Fibroblast of skin of back (primary cell): ENCODE results near the gene EEFSEC.

Source experiments
- DNase-seq: peaks from one replicate; pipeline ENCODE4 v3.0.0-alpha.2; 2013

Gene EEFSEC

DNA sequence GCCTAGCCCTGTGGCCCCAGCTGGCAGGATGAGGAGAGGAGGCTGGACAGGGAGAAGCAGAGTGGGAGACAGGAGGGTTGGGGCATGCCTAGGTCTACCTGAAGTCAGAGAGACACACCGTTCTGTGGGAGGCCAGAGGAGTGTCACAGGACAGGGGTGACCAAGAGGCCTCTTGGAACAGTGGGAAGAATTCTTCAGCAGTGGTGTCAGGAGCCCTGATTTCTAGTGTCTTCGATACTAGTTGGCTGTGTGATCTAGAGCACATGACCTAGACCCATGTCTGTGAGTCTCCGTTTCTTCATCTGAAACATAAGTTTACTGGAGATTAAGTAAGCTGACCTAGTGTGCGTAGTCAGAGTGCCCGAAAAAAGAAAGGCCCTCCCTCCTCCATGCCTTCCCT is 92.2 kb downstream of the EEFSEC start:
- no peak for DNase-seq

DNA sequence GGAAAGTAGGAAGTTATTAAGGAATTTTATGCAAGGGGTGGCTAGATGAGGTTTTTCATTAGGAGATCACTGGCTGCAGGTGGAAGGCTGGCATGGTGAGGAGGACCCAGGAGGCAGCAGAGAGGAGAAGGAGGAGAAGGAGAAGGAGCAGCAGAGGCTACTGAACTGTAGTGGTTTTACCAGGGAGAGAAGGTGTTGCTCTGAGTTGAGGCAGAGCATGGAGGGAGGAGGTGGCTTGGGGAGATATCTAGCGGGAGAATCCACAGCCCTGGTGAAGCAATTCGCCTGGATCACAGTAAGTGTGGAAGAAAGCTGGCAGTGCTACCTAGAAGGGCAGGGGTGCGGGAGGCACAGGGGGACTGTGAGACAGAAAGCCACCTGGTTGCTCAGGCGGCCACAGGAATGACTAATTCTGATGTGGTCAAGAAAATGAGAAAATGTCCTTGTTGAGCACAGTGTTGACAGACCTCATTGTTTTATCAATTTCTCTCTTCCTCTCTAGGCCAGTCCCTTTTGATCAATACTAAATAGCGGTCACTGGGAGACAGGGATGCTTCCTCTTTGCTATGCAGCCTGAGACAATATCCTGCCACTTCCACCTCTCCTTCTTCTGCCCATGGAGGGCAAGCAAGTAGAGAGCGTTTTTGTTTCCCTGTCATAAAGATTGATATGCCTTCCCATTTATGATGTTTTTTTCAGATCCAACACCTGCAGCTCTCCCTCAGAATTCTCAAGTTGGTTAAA is 94.6 kb downstream of the EEFSEC start:
- DNase-seq = no peak

DNA sequence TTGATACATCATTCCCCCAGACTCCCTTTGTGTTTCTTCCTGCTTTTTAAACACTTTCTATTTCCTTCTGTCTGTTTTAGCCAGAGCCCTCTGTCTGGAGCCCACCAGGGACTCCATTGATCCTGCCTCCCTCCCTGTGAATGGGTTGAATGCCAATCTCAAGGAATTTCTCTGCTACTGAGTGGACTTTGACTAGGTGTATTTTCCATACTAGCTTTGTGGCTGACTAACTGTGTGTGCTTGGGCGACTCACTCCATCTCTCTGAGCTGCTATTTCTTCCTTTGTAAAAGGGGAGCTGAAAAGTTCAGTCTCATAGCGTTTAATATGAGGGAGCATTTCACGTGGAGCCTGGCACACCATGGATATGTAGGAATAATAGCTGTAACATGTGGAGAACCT is 98.8 kb downstream of the EEFSEC start:
- no peak for DNase-seq

DNA sequence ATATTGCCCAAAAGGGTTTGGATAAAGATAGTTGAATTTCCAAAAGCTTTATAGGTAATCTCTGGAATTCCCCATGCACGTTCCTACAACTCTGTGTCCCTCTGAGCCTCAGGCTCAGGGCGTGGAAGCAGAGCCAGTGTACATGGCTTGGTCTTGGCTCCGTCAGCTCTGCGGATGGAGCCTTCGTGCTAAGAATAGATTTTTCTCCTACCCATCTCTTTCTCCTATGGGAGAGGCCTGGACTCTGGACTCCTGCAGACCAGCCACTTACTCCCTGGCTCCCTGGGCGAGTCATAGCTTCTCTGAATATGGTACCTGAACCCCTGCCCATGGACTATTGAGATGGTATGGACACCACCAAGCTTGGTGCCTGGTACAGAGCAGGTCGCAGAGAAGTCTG is 99.9 kb downstream of the EEFSEC start:
- DNase-seq = no peak

DNA sequence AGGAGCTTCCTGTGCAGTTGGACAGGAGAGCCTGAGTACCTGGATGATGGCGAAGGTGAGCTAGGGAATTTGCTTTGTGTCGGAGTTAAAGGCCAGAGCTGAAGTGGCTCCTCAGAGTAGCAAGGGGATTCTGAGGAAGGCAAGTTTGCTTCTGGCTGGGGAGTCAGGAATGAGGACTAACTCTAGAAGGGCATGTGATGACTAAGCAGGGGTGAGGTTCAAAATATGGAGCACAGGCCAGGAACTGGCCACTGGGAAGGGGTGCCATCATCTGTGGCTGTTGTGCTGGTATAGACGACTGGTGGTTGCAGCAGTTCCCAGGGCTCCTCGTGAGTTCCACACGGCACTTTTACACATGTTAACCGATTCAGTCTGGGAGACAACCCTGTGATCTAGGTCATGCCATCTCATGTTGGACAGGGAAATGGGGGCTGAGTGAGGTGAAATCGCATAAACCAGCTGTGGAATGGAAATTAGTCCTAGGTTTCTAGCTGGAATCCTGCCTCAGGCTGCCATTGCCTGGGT is 100.8 kb downstream of the EEFSEC start:
- peak; percentile 8 for DNase-seq

DNA sequence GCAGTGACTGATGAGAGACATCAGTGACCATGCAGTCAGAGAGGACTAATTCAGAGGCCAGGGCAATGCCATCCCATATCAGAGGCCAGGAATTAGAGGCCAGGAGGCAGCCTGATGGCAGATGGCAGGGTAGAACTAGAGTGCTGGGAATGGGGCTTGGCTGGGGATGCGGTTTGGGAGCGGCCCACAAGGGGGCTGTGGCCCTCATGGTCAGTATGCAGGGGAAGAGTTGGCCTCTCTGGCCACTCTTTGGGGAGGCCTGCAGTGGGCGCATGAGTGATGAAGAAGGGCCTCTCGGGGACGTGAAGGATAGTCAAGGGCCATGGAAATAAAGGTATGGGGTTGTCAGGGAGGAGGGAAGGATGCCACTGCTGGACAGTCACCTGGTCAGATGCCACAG is 101.7 kb downstream of the EEFSEC start:
- DNase-seq = no peak

DNA sequence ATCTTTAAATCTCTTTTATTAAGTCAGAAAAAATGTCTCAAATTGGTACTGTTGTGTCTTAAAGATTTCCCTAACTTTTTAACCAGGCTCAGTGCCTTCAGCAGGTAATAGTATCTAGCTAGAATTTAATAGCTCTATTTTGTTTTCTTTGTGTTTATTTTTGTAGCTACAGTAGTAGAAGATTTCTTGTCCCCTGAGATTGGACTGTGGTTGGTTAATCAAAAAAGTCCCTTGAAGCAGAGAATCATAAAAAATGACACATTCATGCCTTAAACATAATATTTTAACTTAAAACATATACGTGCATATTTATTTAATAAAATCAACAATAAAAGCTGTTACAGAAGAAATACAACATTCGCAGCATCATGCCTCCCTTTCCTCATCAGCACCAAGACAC is 102.8 kb downstream of the EEFSEC start:
- peak; percentile 9 for DNase-seq

DNA sequence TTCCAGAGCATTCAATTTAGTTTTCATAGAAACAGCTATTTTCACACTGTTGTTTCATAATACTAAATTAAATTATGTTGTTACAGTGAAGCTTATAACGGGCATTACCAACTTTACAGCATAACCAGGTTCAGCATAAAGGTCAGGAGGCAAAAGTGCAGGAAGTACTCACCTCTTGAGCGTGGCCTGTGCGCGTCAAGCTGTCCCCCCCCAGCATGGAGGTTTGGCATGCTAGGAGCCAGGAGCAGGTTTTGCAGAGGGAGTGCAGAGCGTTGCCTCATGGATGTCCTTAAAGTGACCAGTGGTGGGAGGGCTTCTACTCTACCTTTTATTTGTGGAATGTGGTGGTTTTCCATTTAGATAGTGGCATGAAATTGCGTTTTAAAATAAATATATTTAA is 104.4 kb downstream of the EEFSEC start:
- DNase-seq = no peak

DNA sequence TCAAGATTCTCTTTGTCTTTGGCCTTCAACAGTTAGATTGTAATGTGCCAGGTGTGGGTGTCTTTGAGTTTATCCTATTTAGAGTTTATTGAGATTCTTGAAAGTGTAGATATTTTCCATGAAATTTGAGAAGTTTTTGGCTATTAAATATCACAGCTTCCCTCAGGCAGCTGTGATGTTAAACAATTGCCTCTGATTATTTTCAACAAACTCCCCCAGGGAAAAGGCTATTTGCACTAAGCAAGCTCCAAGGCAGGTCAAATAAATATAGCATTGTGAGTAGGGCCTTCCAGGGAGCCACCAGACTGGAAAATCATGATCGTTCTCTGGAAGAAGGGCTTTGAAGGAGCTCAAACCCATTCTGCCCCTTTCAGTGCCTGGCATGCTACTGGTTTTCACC is 107.0 kb downstream of the EEFSEC start:
- DNase-seq = no peak

DNA sequence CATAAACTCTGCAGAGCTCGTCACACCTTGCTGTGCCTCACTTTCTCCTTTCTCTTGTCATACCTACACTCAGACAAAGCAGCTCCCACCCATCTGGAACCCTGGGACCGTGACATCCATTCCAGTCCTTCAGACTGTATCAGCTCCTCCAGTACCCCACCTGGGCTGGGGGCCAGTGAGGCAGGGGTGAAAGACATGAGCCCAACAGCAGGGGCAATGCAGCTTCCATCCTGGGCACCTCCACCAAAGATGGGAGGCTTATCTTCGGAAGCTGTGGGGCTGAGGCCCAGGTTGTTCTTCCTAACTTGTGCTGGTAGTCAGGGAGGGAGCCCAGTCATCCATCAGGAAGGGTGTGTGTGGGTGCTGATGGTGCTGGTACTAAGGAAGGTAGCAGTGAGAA is 109.2 kb downstream of the EEFSEC start:
- no peak for DNase-seq

DNA sequence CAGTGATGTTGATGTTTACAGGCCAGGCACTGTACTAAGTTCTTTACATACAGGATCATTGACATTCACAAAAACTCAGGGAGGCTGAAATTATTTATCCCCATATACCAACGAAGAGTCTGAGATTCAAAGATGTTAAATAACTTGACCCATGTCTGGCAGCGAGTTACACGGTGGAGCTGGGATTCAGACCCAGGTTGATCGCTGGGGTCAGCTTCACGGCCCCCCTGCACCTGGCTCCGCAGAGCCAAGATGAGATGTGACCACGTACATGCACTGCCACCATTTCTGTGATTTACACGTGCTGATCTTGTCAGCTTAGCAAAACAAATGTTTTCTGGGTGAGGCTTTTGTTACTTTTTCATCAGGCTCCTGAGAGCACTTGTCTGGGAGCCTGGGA is 109.8 kb downstream of the EEFSEC start:
- DNase-seq = no peak

DNA sequence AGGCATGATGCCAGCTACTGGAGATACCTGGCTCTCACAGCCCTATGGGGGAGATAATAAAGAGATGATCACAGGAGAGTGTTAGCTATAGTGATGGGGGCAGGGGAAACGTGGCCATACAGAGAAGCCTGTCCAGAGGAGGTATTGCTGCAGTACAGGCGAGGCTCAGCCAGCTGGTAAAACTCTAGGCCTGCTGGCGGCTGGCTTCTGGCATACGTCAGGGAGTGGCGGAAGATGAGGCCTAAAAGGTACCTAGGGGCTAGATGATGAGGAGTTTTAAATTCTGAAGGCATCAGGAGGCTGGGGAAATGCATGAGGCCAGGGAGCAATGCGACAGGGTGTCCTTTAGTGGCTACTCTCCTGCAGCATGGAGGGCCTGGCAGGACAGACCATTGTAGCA is 110.7 kb downstream of the EEFSEC start:
- DNase-seq = no peak

DNA sequence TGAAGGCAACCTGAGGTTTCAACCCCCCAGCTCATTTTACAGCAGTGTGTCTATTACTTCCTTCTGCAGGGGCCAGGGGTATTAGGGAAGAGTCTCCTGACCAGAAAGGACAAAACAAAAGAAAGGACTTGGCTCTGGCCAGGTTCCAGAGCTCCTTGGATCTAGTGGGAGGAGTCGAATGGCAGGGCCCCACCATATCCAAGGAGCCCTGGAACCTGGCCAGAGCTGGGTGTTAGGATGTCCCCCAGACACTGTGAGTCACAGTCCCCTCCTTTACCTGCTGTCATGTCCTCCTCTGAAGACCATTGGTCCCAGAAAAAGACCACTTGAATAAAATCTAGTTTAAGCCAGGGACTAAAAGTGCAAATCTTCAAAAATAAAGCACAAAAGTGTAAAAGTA is 113.2 kb downstream of the EEFSEC start:
- DNase-seq = peak; percentile 16

DNA sequence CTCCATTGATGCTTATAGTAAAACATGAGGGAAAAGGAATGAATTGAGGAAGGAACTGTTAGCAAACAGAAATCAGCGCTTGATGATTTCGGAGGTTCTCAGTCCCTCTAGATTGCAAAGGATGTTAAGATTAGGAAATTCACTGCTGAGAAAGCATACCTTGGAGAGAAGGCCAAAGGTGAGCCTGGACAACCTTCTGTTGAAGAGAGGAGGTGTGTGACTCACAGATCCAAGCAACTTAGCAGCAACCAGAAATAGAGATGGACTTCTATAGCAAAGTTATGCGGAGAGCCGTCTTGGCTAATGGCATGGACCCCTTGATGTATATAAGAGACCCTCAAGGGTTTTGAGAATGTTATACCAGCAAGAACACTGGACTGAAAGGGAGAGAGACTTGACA is 114.3 kb downstream of the EEFSEC start:
- DNase-seq = no peak

DNA sequence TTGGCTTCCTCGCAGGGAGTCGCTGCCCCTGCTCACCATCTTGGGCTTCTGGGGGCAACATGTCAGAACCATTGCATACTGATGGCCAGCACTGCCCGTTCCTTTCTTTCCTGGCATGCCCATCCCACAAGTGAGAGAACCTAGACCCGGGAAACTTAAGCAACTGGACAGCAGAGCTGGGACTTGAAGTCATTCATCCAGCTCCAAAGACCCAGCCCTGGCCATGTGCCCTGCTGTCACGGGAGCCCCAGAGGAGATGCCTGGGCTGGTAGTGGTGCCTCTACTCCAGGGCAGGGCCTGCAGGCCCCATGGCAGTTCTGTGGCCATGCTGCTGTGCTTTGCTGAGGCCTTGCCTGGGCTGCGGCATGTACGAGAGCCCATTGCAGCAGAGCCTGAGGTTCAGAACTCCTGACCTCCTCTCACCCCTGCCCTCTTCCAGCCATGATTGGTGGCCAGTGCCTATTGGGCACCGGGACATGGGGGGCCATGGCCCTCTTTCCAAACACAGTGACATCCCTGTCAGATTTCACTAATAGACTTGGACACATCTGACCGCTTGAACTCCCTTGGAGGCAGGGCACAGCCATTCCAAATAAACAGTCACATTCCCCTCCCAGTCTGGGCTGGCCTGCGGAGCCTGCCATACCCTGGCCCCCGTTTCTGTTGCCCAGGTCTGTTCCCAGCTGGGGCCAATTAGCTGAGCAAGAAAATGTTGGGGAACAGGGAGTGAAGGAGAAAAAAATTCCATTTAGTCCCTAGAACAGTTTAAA is 115.9 kb downstream of the EEFSEC start:
- no peak for DNase-seq

DNA sequence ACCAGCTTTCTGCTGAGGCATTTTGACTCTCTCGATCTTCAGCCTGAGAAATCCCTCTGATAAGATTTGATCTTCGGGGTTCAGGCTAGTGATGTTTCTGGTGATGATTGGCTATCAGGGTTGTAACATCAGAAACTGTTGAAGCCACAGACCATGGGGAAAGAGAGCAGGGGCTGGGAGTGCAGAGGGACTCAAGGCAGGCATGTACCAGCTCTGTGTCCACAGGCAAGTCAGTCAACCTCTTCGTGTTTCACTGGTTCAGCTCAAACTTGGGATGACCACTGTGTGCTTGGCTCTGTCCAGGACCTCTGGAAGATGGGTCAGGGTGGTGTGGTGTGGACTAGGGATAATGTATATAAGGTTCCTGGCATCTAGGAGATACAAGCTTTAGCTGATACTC is 116.5 kb downstream of the EEFSEC start:
- no peak for DNase-seq

DNA sequence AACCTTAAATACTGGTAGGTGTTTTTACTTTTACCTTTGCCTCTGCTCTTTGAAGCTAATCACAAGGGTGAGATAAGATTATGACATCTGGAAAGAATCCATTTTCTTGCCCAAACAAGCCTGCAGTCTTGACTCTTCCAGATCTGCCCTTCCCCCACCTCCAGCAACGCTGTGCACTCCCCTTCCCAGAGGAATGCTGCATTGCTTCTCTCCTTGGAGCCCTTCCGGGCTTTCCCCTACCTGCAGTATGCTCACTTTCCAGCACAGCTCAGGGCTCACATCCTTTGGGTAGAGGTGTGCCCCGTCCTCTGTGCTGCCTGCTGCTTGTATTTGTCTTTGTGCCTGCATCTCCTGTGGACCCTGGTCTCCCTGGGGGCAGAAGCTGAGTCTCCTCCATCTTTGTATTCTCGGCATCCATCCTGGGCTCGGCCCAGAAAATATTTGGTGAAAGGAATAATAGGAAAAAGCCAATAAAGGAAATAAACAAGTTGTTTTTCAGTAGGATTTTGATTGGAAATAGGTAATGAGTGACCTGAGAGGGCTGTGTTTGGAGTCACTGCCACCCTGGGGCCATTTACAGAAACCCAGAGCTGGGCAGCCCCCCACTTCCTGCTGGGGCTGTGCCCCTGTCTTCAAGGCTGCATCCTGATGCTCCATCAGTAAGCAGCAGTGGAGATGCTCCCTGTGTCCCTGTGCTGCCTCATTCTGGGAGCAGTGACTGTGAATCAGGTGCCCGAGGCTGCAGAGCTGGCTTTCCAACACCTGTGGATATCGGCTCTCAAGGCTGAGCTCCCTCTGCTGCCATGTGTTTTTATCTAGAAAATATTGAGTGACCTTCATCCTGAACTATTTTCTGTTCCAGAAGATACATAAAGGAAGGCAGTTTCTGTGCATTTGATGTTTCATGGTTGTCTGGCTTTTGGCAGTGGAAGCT is 117.5 kb downstream of the EEFSEC start:
- no peak for DNase-seq

DNA sequence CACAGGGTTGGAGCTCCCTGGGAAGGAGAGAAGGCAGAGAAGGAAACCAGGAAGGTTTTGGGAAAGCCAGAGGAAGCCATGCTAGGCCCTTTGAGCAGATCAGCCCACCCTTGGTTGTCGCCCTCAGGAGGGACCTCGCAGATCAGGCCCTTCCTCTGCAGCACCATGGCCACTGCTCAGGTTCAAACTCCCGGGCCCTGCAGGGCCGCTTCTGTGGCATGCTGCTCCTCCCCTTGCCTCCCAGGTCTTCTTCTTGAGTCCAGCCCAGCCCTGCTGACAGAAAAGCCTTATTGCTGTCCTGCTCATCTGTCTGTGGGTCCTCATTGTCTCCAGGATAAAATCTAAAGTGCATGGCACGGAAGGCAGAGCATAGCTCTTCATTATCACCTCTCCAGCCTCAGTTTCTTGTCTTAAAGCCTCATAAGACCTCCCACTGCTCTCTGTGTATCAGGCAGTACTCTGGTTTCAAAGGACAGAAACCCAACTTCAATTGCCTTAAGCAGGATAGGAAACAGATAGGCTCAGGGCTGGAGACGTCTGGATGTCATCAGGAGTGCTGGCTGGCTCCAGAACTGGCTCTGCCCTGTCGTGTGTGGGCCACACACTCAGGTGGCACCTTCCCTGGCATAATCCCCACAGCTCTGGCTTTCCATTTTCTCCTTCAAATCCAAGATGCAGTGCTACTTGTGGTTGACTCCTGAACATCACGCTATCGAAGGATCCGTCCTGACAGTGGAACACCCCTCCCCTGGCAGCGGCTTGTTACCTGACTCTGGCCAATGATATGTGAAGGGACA is 118.5 kb downstream of the EEFSEC start:
- DNase-seq = no peak

DNA sequence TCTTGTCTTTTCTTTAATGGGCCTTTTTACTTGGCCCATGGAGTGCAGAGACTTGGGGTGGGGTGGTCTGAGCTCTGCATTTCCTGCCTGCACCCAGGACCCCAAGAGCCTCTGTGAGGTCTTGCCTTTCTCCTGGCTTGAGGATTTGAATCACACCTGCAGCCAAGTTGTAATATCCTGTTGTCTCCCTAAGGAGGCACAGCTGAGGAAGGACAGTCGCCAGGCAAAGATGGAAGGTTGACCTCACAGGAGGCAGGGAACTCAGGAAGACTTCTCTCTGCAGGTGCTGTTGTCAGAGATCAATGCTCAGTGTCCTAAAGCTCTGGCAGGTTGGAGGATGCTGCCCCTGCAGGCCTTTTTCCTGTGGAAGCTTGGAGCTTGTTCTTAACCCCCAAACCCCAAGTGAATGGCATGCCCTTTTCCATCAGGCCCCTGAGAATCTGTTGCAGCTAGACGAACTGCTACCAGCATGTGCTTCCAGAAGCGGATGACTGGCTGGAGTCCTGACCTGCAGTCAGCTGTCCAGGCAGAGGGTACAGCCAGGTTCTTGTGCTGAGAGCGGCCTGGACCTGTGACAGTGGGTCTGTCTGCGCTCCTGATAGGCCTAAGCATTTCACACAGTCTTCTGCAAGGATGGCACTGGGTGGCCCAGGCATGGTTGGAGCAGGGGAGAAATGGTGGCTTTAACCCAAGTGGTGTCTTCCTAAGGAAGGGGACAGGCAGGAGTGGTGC is 120.0 kb downstream of the EEFSEC start:
- DNase-seq = no peak

DNA sequence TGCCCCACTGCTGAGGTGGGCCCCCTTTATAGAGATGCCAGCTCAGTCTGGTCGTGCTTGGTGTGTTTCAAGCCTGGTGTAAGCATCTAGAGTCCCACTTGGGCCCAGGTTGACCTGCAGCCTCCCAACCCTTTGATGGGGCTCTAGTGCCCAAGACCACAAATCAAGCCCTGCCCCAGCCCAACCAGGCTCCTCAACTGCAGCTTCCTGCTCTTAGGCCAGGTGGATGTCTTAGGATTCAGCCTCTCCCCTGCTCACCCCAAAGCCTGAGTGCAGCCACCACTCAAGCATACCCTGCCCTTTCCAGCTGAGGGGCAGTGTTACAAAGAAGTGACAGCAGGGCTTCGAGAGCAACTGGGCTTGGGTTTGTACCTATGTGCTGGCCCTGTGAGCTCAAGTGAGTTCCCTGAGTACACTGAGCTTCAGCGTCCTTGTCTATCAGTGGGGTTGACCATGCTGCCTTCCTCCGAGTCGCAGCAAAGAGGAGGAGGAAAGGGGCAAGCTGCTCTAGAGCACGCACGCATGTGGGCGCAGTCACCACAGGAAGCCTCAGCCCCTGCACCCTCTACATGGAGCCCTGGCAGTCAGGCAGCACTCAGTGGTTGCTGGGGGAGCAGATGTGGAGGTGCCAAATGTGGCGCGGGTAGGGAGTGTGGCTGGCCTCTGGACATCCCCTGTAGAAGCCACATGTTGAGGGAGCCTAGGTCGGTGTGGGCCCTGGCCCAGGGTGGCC is 120.7 kb downstream of the EEFSEC start:
- DNase-seq = no peak

DNA sequence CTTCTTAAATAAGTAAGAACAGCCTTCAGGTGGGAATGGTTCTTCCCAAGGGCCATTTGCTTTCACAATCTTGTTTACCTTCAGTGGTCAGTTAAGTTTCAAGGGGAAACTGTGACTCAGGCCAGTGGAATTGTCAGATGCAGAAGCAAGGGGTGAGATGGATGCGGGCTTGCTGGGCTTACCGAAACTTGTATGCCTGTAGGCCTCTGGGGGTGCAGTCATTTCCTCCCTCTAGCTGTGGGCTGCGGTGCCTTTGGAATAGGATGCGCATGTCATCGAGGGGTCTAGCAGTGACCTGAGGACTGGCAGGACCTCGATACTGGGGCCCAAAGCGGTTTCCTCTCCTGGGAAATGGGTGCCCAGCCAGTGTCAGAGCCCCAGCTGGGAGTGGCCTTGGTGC is 121.6 kb downstream of the EEFSEC start:
- peak; percentile 86 for DNase-seq
